PFSK-1 (cell line): ENCODE data around the gene STUM.

Experiments
- POLR2AphosphoS5 ChIP-seq: IDR thresholded peaks from 2 replicates; pipeline ENCODE4 v1.6.1; 2012; ENCODE audit warnings: low read depth, mild to moderate bottlenecking, control low read depth, low read length, moderate library complexity
- SIN3A ChIP-seq: IDR thresholded peaks from 2 replicates; pipeline ENCODE4 v1.6.1; 2012; ENCODE audit warnings: mild to moderate bottlenecking, low read length, moderate library complexity, borderline replicate concordance; ENCODE audit not compliant: insufficient read depth
- TF ChIP-seq, protein P1 (sequence below), 2 experiments: IDR thresholded peaks; 2 replicates each; pipeline versions ENCODE4 v1.6.1 to v1.8.0; 2011 to 2012; ENCODE audit warnings: low read depth in 2 of 2, low read length in 2 of 2, control low read depth in 1 of 2, inconsistent platforms in 1 of 2, mild to moderate bottlenecking in 1 of 2, moderate library complexity in 1 of 2; ENCODE audit not compliant: insufficient read depth in 1 of 2

DNA sequence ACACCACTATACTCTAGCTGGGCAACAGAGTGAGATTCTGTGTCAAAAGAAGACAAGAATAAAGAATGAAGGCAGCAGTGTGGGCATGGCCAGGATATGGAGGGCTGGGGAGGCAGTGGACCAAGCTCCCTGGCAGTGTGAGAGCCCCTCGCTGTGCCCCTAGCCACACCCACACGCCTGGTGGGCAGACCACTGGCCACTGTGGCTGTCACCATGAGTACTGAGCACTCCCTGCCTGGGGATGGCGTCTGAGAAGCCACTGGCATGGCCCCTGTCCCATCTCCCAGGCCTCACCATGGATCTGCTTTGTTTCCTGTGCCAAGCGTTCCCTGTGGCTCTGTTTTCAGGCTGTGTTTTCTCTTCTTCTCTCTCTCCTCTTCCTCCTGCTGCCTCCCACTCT, 51.7 kb downstream of the STUM start:
- no peak for TF ChIP-seq POLR2AphosphoS5
- TF ChIP-seq, protein P1, sequence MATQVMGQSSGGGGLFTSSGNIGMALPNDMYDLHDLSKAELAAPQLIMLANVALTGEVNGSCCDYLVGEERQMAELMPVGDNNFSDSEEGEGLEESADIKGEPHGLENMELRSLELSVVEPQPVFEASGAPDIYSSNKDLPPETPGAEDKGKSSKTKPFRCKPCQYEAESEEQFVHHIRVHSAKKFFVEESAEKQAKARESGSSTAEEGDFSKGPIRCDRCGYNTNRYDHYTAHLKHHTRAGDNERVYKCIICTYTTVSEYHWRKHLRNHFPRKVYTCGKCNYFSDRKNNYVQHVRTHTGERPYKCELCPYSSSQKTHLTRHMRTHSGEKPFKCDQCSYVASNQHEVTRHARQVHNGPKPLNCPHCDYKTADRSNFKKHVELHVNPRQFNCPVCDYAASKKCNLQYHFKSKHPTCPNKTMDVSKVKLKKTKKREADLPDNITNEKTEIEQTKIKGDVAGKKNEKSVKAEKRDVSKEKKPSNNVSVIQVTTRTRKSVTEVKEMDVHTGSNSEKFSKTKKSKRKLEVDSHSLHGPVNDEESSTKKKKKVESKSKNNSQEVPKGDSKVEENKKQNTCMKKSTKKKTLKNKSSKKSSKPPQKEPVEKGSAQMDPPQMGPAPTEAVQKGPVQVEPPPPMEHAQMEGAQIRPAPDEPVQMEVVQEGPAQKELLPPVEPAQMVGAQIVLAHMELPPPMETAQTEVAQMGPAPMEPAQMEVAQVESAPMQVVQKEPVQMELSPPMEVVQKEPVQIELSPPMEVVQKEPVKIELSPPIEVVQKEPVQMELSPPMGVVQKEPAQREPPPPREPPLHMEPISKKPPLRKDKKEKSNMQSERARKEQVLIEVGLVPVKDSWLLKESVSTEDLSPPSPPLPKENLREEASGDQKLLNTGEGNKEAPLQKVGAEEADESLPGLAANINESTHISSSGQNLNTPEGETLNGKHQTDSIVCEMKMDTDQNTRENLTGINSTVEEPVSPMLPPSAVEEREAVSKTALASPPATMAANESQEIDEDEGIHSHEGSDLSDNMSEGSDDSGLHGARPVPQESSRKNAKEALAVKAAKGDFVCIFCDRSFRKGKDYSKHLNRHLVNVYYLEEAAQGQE (IDR thresholded peaks at IDR 0.05; ENCODE audit: insufficient read depth in 1 of 2, low read depth in 2 of 2, low read length in 2 of 2), result no peak
- no peak for TF ChIP-seq SIN3A
